GM19467 (cell line): ENCODE measurements around the gene PAPSS1.
"Not testable (repeated sequence)": the region's sequence is repeated elsewhere in the genome, so short reads cannot be mapped to it uniquely, and the experiment has no call there.

ENCODE experiments used
- ATAC-seq: cut with Tn5 transposase; IDR thresholded peaks from one replicate; pipeline ENCODE4 v1.9.1; 2021; ENCODE audit warnings: mild to moderate bottlenecking, moderate library complexity; ENCODE audit not compliant: unreplicated experiment

The PAPSS1 gene

GRCh38 chr4:107726131-107726925 is 6.3 kb upstream of the PAPSS1 start:
- ATAC-seq, result not testable (repeated sequence)

GRCh38 chr4:107725281-107725859 is 5.3 kb upstream of the PAPSS1 start:
- ATAC-seq, result no peak

- ATAC-seq, result not testable (repeated sequence)
These were observed 3.3 kb upstream of the PAPSS1 start for GRCh38 chr4:107723331-107723730.

GRCh38 chr4:107721436-107722100 is 1.5 kb upstream of the PAPSS1 start:
- no peak for ATAC-seq

- ATAC-seq, result peak; percentile 5
These were observed 670 bp downstream of the PAPSS1 start for GRCh38 chr4:107719207-107719921.

- ATAC-seq, result peak; percentile 25
These were observed 1.6 kb downstream of the PAPSS1 start for GRCh38 chr4:107718351-107718965.

- no peak for ATAC-seq
These were observed 5.8 kb downstream of the PAPSS1 start for GRCh38 chr4:107714256-107714655.

- no peak for ATAC-seq
These were observed 7.8 kb downstream of the PAPSS1 start for GRCh38 chr4:107712236-107712635.

- no peak for ATAC-seq
These were observed 8.2 kb downstream of the PAPSS1 start for GRCh38 chr4:107711831-107712230.

- no peak for ATAC-seq
These were observed 9.3 kb downstream of the PAPSS1 start for GRCh38 chr4:107710493-107711459.

- ATAC-seq, result no peak
These were observed 10.1 kb downstream of the PAPSS1 start for GRCh38 chr4:107709916-107710315.

- no peak for ATAC-seq
These were observed 11.8 kb downstream of the PAPSS1 start for GRCh38 chr4:107708225-107708624.

GRCh38 chr4:107705742-107706556 is 14.1 kb downstream of the PAPSS1 start:
- no peak for ATAC-seq

GRCh38 chr4:107701565-107701964 is 18.5 kb downstream of the PAPSS1 start:
- ATAC-seq, result no peak

- no peak for ATAC-seq
These were observed 20.4 kb downstream of the PAPSS1 start for GRCh38 chr4:107699466-107700206.

GRCh38 chr4:107696187-107696586 is 23.8 kb downstream of the PAPSS1 start:
- ATAC-seq, result not testable (repeated sequence)

- ATAC-seq, result no peak
These were observed 26.9 kb downstream of the PAPSS1 start for GRCh38 chr4:107693132-107693531.

- ATAC-seq, result no peak
These were observed 27.8 kb downstream of the PAPSS1 start for GRCh38 chr4:107692202-107692601.
